ENCODE measurements around the gene SLC35F3.

The SLC35F3 gene

DNA sequence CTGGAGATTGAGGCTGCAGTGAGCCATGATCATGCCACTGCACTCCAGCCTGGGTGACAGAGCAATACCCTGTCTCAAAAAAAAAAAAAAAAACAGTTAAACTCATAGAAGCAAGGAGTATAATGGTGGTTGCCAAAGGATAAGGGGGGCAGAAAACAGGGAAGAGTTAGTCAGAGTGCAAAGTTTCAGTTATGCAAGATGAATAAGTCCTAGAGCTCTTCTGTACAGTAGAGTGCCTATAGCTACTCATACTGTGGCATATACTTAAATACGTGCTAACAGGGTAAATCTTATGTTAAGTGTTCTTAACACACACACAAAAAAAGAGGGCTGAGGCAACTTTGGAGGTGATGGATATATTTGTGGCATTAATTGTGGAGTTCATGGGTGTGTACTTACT lies 393.2 kb downstream of the SLC35F3 start:
- TF ChIP-seq SIN3A (IDR thresholded peaks at IDR 0.05; ENCODE audit: borderline replicate concordance, insufficient read depth, low read length), result no peak
- no peak for TF ChIP-seq REST (IDR thresholded peaks at IDR 0.05; ENCODE audit: insufficient read depth in 1 of 2, low read depth in 2 of 2, low read length in 2 of 2)
- no peak for TF ChIP-seq POLR2AphosphoS5 (IDR thresholded peaks at IDR 0.05; ENCODE audit: low read depth, low read length)
- no peak for TF ChIP-seq TAF1 (IDR thresholded peaks at IDR 0.05; ENCODE audit: borderline replicate concordance, insufficient read depth, low read length)
- TF ChIP-seq FOXP2 (optimal IDR thresholded peaks at IDR 0.05; ENCODE audit: borderline replicate concordance, extremely low read depth, extremely low read length, insufficient read depth), result no peak

DNA sequence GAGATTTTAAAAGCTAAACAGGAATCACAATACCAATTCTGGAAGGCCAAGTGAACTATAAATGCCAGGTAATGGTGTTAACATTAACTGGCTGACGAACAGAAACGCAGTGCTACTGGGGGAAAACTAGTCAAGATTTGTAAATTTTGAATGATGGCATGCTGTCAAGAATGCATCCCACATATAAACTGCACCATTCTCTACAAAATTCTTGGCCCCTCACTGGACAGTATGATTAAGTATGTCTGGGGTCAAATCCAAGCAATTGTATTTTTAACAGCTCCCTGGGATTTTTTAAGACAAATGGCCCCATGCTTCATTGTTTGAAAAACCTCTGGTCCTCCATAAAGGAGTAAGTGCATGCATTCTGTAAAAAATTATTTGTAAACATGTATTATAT lies 395.6 kb downstream of the SLC35F3 start:
- TF ChIP-seq REST (IDR thresholded peaks at IDR 0.05; ENCODE audit: insufficient read depth in 1 of 2, low read depth in 2 of 2, low read length in 2 of 2) (no peak), SIN3A (IDR thresholded peaks at IDR 0.05; ENCODE audit: borderline replicate concordance, insufficient read depth, low read length) (no peak), FOXP2 (optimal IDR thresholded peaks at IDR 0.05; ENCODE audit: borderline replicate concordance, extremely low read depth, extremely low read length, insufficient read depth) (no peak), POLR2AphosphoS5 (IDR thresholded peaks at IDR 0.05; ENCODE audit: low read depth, low read length) (no peak), TAF1 (IDR thresholded peaks at IDR 0.05; ENCODE audit: borderline replicate concordance, insufficient read depth, low read length) (no peak)

DNA sequence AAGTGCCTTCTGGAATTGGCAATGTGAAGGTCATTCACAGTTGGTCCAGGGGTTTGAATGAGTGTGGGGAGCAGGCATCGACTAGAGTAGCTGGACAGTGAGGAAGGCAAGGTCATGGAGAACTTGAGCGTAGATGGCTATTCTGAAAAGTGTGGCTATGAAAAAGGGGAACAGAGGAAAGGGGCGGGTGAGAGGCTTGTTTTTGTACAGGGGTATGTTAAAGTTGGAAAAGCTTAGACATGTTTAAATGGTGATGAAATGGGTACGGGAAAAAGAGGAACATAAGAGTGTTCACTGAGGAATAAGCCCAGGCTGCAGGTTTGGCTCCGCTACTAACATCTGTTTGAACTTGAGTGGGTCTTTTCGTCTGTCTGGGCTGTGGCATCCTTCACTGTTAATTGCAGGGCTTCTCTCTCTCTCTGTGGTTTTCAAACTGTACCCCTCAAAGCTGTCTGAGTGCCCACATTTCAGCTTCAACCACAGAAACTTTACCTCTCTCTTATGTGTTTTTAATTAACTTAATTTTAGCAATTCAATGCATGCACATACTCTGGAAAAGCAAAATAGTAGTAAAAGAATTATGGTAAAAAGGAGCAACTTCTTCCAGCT lies 398.0 kb downstream of the SLC35F3 start:
- TF ChIP-seq REST (IDR thresholded peaks at IDR 0.05; ENCODE audit: insufficient read depth in 1 of 2, low read depth in 2 of 2, low read length in 2 of 2) (no peak), TAF1 (IDR thresholded peaks at IDR 0.05; ENCODE audit: borderline replicate concordance, insufficient read depth, low read length) (no peak), SIN3A (IDR thresholded peaks at IDR 0.05; ENCODE audit: borderline replicate concordance, insufficient read depth, low read length) (no peak), FOXP2 (optimal IDR thresholded peaks at IDR 0.05; ENCODE audit: borderline replicate concordance, extremely low read depth, extremely low read length, insufficient read depth) (no peak), POLR2AphosphoS5 (IDR thresholded peaks at IDR 0.05; ENCODE audit: low read depth, low read length) (no peak)

GRCh38 chr1:234303231-234303630 lies 398.8 kb downstream of the SLC35F3 start:
- TF ChIP-seq TAF1 (IDR thresholded peaks at IDR 0.05; ENCODE audit: borderline replicate concordance, insufficient read depth, low read length) (no peak), REST (IDR thresholded peaks at IDR 0.05; ENCODE audit: insufficient read depth in 1 of 2, low read depth in 2 of 2, low read length in 2 of 2) (no peak), FOXP2 (optimal IDR thresholded peaks at IDR 0.05; ENCODE audit: borderline replicate concordance, extremely low read depth, extremely low read length, insufficient read depth) (no peak), SIN3A (IDR thresholded peaks at IDR 0.05; ENCODE audit: borderline replicate concordance, insufficient read depth, low read length) (no peak), POLR2AphosphoS5 (IDR thresholded peaks at IDR 0.05; ENCODE audit: low read depth, low read length) (no peak)

Measured in PFSK-1 (cell line).